PFSK-1 (cell line): ENCODE measurements around the gene SRD5A1.

ENCODE experiments used
- POLR2AphosphoS5 ChIP-seq: IDR thresholded peaks from 2 replicates; pipeline ENCODE4 v1.6.1; 2012; ENCODE audit warnings: low read depth, mild to moderate bottlenecking, control low read depth, low read length, moderate library complexity
- TAF1 ChIP-seq: IDR thresholded peaks from 2 replicates; pipeline ENCODE4 v1.6.1; 2012; ENCODE audit warnings: low read length, control low read depth, borderline replicate concordance; ENCODE audit not compliant: insufficient read depth

DNA sequence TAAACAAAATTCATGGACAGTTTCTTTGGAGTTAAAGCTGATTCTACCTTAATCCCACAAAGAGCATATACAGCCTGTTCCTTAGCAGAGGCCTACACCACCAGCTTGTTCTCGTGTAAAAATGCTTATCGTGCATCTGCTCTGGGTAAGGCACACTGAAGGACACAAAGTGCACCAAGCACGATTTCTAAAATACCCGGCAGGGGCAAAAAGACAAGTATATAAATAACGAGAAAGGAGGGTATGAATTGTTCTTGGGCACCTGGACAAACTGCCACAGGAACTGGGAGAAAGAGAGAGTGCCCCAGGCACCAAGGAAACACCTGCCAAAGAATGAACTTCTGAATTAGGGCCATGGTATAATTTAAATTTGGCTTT is 25.7 kb upstream of the SRD5A1 start:
- no peak for TF ChIP-seq POLR2AphosphoS5
- TF ChIP-seq TAF1 = no peak
